Measurements from ENCODE around the gene LILRB1.

- TF ChIP-seq CTCF (conservative IDR thresholded peaks at IDR 0.05) (no peak), EZH2 (IDR thresholded peaks at IDR 0.05; ENCODE audit: low read depth) (no peak)
These were observed 54.2 kb downstream of the LILRB1 start for GRCh38 chr19:54684527-54684926.

Data from PC-9 (cell line).